Activated gamma-delta T cell treated with anti-CD3 and anti-CD28 coated beads, Interleukin-2, amount 50 U/mL, for 16 hours (primary cell): Measurements from ENCODE around the gene CIZ1.
A peak's percentile ranks its signal among the peaks of the same experiment; 100 is the strongest.

Experiments
- DNase-seq: peaks from one replicate; pipeline ENCODE4 v3.0.0-alpha.2; 2020; ENCODE audit warnings: low read depth

CIZ1 gene

DNA sequence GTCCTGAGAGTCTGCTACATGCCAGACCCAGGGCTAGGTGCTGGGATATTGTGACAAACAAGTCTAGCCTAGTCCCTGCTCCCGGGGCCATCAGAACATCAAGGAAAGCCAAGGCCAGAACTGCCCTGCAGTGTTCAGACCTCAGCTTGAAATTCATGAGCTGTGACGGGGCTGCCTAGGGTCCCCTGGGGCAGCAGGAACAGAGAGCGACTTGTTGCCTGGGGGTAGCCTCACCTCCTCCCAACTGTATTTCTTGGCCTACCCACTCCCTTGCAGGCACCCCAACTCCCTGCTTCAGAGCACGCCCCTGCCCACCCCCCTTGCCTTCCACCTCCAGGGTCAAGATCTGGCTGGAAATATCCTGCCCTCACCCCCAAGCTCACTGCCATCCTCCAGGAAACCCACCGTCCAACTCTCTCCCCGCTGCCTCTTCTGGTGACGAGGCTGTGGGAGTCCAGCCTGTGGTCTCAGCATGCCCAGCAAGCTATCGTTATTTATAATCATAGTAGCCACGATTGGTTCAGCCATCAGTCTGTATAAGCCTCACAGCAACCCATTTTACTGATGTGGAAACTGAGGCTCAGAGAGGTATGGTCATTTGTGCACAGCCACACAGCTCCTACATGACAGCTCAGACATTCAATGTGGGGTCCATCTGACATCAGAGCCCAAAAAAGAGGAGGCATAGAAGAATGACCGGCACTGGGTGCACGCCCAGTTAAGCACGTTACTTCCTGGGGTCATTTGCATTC is 22.6 kb upstream of the CIZ1 start:
- no peak for DNase-seq

- no peak for DNase-seq
These were observed 20.6 kb upstream of the CIZ1 start for GRCh38 chr9:128211981-128212281.

- DNase-seq = no peak
These were observed 20.0 kb upstream of the CIZ1 start for GRCh38 chr9:128211186-128211980.

- DNase-seq = no peak
These were observed 17.7 kb upstream of the CIZ1 start for GRCh38 chr9:128208946-128209669.

- DNase-seq = no peak
These were observed 17.0 kb upstream of the CIZ1 start for GRCh38 chr9:128208386-128208785.

DNA sequence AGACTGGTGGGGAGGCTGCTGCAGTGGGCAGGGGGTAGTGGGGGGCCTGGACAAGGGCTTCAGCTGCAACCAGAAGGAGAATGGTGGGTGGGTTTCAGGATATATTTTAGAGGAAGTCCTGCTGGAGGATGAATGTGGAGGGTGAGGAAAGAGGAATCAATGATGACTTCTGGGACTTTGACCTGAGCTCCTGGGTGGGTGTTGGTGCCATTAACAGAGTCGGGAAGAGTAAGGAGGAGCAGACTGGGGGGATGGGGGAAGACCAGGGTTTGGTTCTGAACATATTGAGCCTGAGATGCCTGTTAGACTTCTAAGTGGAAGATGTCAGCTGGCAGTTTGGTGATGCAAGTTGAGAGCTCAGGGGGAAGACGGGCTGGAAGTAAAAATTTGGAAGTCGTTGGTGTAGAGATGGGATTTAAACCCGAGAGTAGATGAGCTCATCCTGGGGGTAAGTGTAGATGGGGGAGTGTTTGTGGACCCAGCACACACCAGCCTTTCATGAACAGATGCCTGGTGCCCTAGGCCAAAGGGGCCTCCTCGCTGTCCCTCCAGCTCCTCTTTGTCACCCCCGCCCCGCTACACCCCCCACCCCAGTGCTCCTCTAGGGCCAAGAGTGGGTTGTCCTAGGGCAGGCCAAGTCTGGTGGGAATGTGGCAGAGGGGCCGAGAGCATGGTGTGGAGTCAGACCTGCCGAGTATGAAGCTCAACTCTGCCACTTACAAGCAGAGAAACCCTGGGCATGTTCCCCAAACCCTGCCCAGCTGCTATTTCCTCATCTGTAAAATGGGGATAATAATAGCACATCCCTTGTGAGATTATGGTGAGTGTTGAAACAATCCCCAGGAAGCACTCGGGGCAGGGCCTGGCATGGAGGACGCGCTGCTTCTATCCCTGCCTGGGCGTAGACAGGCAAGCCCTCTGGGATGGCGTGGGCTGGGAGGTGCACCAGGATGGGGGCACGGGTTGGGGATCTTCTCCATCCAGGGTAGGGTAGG is 15.8 kb upstream of the CIZ1 start:
- no peak for DNase-seq

- no peak for DNase-seq
These were observed 15.1 kb upstream of the CIZ1 start for GRCh38 chr9:128206484-128206883.

DNA sequence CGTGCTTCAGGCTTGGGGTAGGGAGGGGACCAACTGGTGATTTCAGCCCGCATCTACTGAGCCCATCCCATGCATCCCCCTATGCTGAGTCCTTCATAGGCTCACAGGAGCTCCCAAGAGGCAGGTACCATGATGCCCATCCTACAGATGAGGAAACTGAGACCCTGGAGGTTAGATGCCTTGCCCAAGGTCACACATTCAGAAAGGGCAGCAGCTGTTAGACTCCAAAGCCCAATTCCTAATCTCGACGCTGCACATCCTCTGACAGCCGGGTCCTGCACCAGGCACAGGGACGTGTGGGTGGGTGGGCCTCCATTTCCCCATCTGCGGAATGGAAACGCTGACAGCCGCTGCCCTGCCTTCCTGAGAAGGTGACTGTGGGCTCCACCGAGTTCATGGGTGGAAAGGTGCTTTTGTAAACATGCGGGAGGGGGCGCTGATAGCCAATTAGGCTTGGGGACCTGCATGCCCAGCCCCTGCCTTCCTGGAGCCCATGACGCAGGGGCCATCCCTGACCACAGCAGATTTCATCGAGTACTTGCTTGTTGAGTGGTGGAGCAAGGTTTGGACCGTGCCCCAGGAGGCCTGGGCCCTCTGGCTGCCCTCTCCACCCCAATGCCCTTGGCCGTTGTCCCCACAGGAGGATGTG is 14.0 kb upstream of the CIZ1 start:
- DNase-seq = no peak

- DNase-seq = no peak
These were observed 13.5 kb upstream of the CIZ1 start for GRCh38 chr9:128204858-128205257.

DNA sequence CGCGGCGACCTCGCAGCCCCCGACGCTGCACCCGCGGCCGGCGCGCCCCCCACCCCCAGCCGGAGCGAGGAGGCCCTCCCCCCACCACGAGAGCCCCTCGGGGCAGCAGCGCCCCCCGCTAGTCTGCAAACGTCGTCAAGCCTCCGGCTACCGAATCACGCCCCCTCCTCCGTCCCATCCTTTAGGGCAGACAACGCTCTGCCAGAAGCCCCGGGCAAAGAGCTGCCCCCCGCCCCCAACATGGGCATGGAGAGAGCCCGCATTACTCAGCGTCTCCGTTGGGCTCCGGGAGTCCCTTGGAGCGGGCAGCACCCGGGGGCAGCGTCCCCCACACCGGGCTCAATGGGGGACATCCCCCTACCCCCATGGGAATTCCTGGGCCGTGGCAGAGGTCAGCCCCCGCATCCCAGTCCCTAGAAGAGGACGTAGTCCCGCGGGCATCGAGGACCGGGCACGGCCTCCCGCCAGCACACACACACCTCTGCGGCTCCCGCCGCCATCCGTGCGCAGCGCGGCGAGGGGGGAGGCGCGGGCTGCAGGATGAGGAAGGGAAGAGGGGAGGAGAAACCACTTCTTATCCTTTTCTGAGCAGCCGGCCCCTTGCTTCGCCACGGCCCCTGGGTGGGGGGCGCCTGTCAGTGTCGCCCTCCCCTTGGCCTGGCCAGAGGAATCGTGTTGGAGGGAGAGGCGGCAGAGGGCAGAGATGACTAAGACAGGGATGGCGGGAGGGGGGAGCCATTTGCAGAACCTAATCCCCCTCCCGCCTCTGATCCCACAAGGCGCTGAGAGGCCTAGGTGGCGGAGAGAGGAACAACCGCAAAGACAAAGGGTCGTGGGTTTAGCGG is 12.6 kb upstream of the CIZ1 start:
- no peak for DNase-seq

- peak; percentile 48 for DNase-seq
These were observed 11.8 kb upstream of the CIZ1 start, which contains the start of gene DNM1 for GRCh38 chr9:128203024-128203706. TSS of gene DNM1 (plus strand) at chr9:128203379. CDS start at chr9:128203471, 92 bp downstream.

GRCh38 chr9:128202648-128203023 is 11.3 kb upstream of the CIZ1 start:
- no peak for DNase-seq

DNA sequence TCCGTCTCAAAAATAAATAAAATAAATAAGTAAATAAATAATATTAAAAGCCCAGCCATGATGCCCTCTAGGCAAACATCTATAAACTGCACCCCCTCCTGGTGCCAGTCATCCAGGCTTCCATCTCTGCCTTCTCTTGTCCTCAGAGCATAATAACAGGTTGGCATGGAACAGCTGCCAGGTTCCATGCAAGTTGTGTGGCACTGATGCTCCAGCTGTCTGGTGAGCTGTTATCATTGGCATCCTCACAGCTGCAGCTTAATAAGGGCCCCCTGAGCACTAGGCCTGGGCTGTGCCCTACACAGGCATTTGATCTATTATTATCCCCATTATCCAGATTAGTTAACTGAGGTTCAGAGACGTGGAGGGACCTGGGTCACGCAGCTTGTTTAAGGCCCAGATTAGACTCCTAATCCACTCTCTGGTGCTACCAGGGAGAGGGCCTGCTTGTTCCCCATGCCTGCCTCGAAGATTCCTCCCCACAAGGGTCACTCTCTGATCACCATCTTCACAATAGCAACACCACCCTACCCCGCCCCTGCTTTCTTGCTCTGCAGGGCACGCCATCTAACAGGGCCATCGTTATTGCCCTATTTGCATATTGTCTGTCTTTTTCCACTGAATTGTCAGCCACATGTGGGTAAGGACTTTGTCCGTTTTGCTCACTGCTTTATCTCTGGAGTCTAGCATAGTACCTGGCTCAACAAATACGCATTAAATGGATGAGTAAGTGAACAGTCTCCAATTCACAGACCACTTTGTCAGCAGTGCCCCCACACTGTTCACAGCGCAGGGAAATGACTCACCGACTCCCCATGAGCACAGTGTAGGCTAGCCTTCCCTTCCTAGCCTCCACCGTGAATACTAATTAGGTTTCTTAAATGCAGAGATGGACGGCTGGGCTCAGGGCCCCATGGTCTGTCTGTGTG is 10.3 kb upstream of the CIZ1 start:
- no peak for DNase-seq

DNA sequence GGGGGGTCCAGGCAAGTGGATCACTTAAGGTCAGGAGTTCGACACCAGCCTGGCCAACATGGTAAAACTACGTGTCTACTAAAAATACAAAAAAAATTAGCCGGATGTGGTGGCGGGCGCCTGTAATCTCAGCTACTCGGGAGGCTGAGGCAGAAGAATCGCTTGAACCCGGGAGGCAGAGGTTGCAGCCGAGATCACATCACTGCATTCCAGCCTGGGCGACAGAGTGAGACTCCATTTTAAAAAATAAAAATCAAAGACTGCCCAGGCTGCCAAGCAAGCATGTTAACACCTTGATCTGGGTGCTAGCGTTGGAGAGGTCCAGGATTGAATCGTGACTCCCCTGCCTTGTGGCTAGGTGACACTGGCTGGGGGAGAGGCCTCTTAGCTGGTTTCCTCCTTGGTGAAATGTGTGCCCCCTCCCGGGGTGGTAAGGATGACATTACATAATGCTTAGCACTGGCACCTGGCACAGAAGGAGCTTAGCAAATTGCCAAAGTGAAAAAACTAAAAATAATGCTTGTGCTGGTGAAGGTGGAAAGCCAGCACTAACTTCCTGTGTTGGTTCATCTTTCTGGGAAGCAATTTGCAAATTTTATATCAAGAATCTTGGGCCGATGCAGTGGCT is 2.2 kb upstream of the CIZ1 start:
- DNase-seq = no peak

DNA sequence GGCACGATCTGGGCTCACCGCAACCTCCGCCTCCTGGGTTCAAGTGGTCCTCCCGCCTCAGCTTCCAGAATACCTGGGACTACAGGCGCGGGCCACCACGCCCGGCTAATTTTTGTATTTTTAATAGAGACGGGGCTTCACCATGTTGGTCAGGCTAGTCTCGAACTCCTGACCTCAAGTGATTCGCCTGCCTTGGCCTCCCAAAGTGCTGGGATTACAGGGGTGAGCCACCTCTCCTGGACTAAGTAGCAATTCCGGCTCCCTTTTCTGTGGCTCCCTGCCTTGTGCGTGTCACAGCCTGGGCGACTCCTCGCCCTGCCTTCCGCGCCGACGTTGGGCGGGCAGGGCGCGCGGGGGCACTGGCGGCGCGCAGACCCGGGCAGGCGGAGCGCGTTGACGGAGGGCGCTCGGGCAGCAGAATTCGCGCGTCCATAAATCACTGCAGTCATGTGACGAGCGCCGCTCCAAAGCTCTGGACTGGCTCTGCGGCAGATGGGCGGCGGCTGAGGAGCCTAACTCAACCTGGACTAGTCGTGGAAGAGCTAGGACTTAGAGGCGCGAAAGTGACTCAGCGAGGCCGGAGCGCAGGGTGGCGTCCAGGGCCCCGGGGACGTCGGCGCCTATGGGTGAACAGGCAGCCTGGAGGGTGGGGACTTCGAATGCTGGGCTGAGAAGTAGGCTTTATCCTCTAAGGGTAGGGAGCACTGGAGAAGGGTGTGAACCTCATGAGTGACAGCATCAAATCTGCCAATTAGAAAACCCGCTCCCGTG is 1.4 kb upstream of the CIZ1 start:
- no peak for DNase-seq

DNA sequence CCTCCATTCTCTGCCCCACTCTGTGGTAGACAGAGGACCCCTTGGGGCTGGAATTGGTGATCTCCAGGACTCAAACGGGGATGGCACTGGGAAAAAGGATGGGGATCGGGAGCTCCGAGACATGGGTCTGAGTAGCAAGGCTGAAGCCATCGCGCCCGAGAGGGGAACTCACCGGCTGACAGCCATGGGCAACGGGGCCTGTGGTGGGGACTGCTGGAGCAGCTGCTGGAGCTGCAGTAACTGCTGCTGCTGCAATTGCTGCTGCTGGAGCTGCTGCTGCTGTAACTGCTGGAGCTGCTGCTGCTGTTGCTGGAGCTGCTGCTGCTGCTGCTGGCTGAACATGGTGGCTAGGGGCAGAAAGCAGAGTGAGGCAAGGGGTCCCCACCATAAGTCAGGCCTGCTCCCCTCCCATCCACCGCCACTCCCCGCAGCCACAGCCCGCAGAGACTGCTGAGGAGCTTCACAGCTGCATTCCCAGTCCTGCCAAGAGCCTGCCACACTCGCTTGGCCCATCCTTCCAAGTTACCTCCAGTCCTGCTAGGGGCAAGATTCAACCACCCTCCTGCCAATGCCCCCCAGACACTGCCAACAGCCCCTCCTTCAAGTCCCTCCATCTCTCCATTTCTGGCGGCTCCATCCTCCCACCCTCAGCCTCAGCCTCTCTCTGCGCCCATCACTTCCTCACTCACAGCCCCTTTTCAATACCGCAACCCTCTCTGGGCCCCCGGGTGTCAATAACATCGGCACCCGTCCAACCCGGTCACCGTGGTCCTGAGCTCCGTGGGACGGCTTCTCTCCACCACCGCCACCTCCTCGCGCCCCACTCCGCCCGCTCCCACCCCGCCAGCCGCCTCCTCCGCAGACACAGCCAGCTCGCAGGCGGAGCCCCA is 611 bp downstream of the CIZ1 start:
- no peak for DNase-seq
